Measurements from ENCODE around the gene C20orf204. TPM values are rescaled to one million over a fixed set of nuclear protein-coding genes. Genes with fewer than 3 reads are reported as not detected.

C20orf204 gene
- total RNA-seq, 1 donor from 2014 or later: 0.98 TPM

DNA sequence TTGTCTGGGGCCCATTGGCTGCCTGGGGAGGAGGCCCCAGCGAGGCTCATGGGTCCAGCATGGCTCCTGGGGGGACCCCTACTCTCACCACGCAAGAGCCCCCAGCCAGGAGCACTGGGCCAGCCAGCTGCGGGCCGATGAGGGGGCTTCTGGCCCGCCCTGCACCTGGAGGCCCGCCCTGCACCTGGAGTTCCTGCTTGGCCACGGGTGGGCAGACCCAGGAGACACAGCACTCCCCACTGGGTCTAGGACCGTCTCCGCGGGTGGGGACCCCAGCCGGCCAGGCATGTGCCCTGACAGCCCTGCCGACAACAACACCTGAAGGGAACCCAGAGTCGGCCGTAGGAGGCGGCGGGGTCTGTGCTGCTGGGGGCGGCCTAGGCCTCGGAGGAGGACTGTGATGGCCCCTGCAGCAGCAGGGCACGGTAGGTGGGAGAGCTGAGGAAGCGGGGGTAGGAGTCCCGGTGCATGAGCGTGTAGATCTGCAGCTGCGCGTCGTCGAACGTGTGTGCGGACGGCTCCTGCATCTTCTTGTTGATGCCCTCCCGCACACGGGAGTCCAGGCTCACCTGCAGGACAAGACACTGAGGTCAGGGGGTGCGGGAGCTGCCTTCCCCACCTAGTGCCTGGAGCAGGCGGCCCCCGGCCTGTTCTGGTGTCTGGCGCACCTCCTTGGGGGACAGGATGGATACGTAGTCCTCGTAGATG is 37.6 kb downstream of the C20orf204 start:
- no peaks in the 10 kb centered on the region for H3K9me3 ChIP-seq
- peaks cover 14% of the 10 kb centered on the region for H3K4me1 ChIP-seq
- DNase-seq (ENCODE audit: extremely low spot score in 2 of 2): no peak
- no peaks in the 10 kb centered on the region for H3K27me3 ChIP-seq
- no peak overlapping the region for H3K27ac ChIP-seq
- intact Hi-C loops (cut with DNase I): no loop called here
- TF ChIP-seq POLR2A (IDR thresholded peaks at IDR 0.05) (no peak), POLR2AphosphoS5 (IDR thresholded peaks at IDR 0.05; ENCODE audit: insufficient read depth in 1 of 2, low read depth in 1 of 2) (no peak)
- TF ChIP-seq, protein P1, sequence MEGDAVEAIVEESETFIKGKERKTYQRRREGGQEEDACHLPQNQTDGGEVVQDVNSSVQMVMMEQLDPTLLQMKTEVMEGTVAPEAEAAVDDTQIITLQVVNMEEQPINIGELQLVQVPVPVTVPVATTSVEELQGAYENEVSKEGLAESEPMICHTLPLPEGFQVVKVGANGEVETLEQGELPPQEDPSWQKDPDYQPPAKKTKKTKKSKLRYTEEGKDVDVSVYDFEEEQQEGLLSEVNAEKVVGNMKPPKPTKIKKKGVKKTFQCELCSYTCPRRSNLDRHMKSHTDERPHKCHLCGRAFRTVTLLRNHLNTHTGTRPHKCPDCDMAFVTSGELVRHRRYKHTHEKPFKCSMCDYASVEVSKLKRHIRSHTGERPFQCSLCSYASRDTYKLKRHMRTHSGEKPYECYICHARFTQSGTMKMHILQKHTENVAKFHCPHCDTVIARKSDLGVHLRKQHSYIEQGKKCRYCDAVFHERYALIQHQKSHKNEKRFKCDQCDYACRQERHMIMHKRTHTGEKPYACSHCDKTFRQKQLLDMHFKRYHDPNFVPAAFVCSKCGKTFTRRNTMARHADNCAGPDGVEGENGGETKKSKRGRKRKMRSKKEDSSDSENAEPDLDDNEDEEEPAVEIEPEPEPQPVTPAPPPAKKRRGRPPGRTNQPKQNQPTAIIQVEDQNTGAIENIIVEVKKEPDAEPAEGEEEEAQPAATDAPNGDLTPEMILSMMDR (IDR thresholded peaks at IDR 0.05): no peak
- H3K4me3 ChIP-seq: no peak overlapping the region
- peaks cover 0 to 12% of the 10 kb centered on the region in 2 donors for H3K36me3 ChIP-seq

DNA sequence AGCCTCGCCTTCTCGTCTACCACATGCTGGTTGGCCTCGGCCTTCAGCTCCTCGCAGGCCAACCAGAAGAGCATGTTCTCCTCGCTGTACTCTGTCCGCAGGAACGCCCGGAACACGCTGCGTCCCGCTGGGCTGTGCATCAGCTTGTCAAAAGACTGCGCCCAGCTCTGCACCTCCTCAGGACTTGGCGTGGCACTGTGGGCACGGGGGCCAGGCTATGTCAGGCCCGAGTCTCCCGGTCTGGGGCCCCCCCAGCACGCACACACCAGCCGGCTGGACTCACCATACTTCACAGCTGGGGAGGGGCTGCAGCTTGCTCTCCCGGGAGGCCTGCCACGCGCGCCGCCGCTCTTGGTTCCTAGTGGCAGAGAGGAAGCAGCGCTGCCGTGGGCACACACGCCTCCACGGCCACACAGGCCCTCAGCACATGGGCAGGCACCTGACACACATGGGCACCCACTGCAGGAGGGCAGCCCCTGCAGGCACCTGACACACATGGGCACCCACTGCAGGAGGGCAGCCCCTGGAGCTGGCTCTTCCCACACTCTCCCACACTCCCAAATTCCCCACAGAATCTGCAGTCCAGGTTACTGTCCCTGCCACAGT is 38.3 kb downstream of the C20orf204 start:
- intact Hi-C loops (cut with DNase I): no loop called here
- H3K36me3 ChIP-seq: peaks cover 0 to 12% of the 10 kb centered on the region in 2 donors

DNA sequence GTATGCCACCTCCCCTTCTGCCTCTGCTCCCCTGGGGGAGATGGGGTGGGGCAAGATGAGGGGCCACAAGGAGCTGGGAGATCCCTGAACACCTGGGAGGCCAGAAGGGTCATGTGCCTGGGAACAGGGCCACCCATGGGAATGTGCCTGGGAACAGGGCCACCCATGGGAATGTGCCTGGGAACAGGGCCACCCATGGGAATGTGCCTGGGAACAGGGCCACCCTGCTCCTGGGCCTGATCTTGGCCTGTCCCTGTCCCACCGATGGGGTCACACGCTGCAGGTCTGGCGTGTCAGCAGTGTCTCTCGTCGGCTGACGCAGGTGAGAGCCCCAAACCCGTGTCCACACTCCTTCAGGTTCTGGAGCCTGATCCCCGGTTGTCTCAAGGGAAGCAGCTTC is 39.0 kb downstream of the C20orf204 start:
- Histone ChIP-seq H3K27me3 (no peaks in the 10 kb centered on the region), H3K4me3 (no peak overlapping the region), H3K9me3 (no peaks in the 10 kb centered on the region), H3K27ac (no peak overlapping the region), H3K4me1 (peaks cover 23% of the 10 kb centered on the region), H3K36me3 (peaks cover 0 to 12% of the 10 kb centered on the region in 2 donors)
- TF ChIP-seq POLR2AphosphoS5 (IDR thresholded peaks at IDR 0.05; ENCODE audit: insufficient read depth in 1 of 2, low read depth in 1 of 2) (no peak), POLR2A (IDR thresholded peaks at IDR 0.05) (no peak)
- TF ChIP-seq, protein P1 (IDR thresholded peaks at IDR 0.05): no peak
- intact Hi-C loops (cut with DNase I): no loop called here
- no peak for DNase-seq (ENCODE audit: extremely low spot score in 2 of 2)

More for the DNA sequence above, 38.3 kb downstream of the C20orf204 start:
- TF ChIP-seq POLR2AphosphoS5 (IDR thresholded peaks at IDR 0.05; ENCODE audit: insufficient read depth in 1 of 2, low read depth in 1 of 2) (no peak), POLR2A (IDR thresholded peaks at IDR 0.05) (no peak)
- TF ChIP-seq, protein P1 (IDR thresholded peaks at IDR 0.05): no peak
- Histone ChIP-seq H3K4me3 (no peak overlapping the region), H3K27ac (no peak overlapping the region), H3K9me3 (no peaks in the 10 kb centered on the region), H3K4me1 (peaks cover 21% of the 10 kb centered on the region), H3K27me3 (no peaks in the 10 kb centered on the region)
- DNase-seq (ENCODE audit: extremely low spot score in 2 of 2): no peak

DNA sequence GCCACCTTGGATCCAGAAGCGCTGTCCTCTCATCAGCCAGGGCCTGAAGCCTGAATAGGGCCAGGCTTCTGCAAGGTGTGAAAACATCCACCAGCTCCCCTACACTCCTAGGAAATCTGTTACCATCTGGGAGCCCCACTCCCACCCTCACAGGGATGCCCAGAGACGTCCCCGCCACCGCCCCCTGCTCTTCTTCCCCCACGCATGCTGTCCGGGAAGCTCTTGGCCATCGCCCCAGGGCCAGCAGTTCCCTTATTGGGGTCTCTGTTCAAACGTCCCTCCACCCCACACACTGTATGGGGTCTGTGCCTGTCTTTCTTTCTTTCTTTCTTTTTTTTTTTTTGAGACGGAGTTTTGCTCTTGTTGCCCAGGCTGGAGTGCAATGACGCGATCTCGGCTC is 39.6 kb downstream of the C20orf204 start:
- DNase-seq (ENCODE audit: extremely low spot score in 2 of 2): no peak
- Histone ChIP-seq H3K27ac (no peak overlapping the region), H3K9me3 (no peaks in the 10 kb centered on the region), H3K4me1 (peaks cover 23% of the 10 kb centered on the region), H3K27me3 (no peaks in the 10 kb centered on the region), H3K4me3 (no peak overlapping the region), H3K36me3 (peaks cover 0 to 9% of the 10 kb centered on the region in 2 donors)
- TF ChIP-seq, protein P1 (IDR thresholded peaks at IDR 0.05): no peak
- TF ChIP-seq POLR2A (IDR thresholded peaks at IDR 0.05): no peak
- intact Hi-C loops (cut with DNase I): no loop called here

Measured in vagina (tissue), 2 donors.